ENCODE results near the gene JMJD1C. TPM values are rescaled to one million over a fixed set of nuclear protein-coding genes. Genes with fewer than 3 reads are reported as not detected.

JMJD1C gene
- total RNA-seq, 1 donor from 2014 or later: 72.9 TPM

DNA sequence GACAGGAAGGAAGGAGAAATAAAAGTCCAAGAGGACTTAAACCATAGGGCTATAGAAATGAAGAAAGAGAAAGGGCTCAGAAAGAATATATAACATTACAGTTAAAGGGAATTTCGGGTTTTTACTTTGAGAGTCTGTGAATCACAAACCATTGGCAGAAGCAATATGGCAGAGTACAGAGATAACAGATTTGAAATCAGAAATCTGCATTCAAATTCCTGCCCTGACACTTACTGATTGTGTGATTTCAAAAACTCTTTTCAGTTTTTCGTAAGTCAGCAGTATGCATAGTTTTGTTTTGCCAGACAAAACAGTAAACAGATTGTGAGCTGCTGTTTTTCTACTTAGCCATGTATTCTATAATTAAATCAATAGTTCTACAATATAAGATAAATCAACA, 8.2 kb downstream of the JMJD1C start:
- no peak overlapping the region for H3K4me3 Mint-ChIP-seq (ENCODE audit: unreplicated experiment)
- DNase-seq (ENCODE audit: low spot score): no peak
- peaks cover 3% of the 10 kb centered on the region for H3K9me3 Mint-ChIP-seq (ENCODE audit: low read depth)
- peak overlapping the region; percentile 90 for H3K27ac Mint-ChIP-seq (ENCODE audit: unreplicated experiment)
- H3K36me3 Mint-ChIP-seq (ENCODE audit: low read depth): no peaks in the 10 kb centered on the region
- H3K4me1 Mint-ChIP-seq (ENCODE audit: low read depth): peaks cover 47% of the 10 kb centered on the region
- H3K27me3 Mint-ChIP-seq (ENCODE audit: low read depth): no peaks in the 10 kb centered on the region
- TF ChIP-seq, protein P1, sequence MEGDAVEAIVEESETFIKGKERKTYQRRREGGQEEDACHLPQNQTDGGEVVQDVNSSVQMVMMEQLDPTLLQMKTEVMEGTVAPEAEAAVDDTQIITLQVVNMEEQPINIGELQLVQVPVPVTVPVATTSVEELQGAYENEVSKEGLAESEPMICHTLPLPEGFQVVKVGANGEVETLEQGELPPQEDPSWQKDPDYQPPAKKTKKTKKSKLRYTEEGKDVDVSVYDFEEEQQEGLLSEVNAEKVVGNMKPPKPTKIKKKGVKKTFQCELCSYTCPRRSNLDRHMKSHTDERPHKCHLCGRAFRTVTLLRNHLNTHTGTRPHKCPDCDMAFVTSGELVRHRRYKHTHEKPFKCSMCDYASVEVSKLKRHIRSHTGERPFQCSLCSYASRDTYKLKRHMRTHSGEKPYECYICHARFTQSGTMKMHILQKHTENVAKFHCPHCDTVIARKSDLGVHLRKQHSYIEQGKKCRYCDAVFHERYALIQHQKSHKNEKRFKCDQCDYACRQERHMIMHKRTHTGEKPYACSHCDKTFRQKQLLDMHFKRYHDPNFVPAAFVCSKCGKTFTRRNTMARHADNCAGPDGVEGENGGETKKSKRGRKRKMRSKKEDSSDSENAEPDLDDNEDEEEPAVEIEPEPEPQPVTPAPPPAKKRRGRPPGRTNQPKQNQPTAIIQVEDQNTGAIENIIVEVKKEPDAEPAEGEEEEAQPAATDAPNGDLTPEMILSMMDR (IDR thresholded peaks at IDR 0.05): no peak

DNA sequence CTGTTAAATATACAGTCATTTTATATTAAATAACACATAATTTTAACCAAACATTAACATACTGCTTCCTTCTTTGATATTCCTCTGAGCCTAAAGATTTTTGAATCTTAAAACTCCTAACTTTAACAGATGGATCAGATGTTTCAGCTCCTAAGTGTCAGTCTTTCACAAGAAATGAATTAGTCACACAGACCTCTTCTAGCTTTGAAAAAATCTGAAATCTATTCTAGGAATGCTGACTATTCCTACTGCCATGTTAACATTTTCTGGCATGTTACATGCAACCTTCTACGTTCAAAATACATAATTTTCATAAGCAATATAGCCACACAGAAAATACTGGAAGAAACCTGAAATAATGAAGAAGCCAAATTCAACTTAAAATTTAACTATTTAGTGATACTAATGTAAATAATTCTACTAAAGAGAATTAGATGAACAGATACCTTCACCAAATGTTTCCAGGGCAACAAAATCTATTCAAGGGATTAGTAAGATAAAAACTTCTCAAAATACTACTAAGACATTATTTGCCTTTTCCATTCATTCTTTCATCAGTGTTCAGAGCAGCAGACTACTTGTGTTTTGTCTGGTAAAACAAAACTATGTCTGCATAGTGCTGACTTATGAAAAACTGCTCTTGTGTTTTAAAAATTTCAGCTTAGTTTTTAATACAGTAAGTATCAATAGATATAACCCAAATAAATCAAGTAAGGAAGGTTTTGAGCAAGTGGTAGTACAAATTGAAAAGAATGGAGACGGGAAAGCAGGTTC, 9.2 kb downstream of the JMJD1C start:
- H3K4me1 Mint-ChIP-seq (ENCODE audit: low read depth): peaks cover 41% of the 10 kb centered on the region
- H3K9me3 Mint-ChIP-seq (ENCODE audit: low read depth): no peaks in the 10 kb centered on the region
- TF ChIP-seq, protein P1 (IDR thresholded peaks at IDR 0.05): no peak
- H3K27me3 Mint-ChIP-seq (ENCODE audit: low read depth): no peaks in the 10 kb centered on the region
- no peaks in the 10 kb centered on the region for H3K36me3 Mint-ChIP-seq (ENCODE audit: low read depth)
- no peak for DNase-seq (ENCODE audit: low spot score)
- H3K4me3 Mint-ChIP-seq (ENCODE audit: unreplicated experiment): no peak overlapping the region
- peak overlapping the region; percentile 90 for H3K27ac Mint-ChIP-seq (ENCODE audit: unreplicated experiment)

DNA sequence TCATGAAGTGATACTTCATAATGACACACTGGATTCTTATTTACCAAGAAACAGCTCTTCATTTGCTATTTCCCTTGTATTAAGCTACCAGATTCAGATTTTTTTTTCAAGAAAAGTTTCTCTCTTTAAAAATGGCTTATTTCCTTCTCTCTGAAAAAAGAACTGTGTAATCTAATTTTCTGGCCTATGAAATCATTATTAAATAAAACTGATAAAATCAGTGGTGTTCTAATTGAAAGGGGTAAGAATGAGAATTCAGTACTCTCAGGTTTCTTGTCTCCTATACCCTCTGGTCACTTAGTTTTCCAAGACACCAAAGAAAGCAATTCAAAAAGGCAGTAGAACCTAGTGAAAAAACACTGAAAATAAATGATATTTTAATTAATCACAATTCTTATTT, 10.3 kb downstream of the JMJD1C start:
- Mint-ChIP-seq H3K36me3 (ENCODE audit: low read depth) (no peaks in the 10 kb centered on the region), H3K27me3 (ENCODE audit: low read depth) (no peaks in the 10 kb centered on the region), H3K4me3 (ENCODE audit: unreplicated experiment) (no peak overlapping the region), H3K9me3 (ENCODE audit: low read depth) (no peaks in the 10 kb centered on the region), H3K4me1 (ENCODE audit: low read depth) (peaks cover 46% of the 10 kb centered on the region), H3K27ac (ENCODE audit: unreplicated experiment) (peak overlapping the region; percentile 86)
- DNase-seq (ENCODE audit: low spot score): no peak
- TF ChIP-seq, protein P1 (IDR thresholded peaks at IDR 0.05): no peak

DNA sequence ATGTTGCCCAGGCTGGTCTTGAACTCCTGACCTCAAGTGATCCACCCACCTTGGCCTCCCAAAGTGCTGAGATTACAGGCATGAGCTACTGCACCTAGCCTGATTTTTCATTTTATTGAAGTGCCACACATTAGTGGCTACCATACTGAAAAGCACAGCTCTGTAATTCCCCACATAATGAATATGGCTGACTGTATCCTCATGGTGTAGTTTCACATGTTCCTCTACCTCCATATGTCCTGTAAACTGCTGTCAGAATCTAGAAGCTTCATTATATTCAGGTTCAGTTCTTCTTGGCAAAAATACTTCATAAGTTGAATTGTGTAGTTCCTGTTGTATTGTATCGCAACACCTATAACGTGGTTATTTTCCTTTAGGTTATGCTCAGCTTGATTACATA, 11.1 kb downstream of the JMJD1C start:
- H3K4me3 Mint-ChIP-seq (ENCODE audit: unreplicated experiment): no peak overlapping the region
- peak overlapping the region; percentile 86 for H3K27ac Mint-ChIP-seq (ENCODE audit: unreplicated experiment)
- H3K4me1 Mint-ChIP-seq (ENCODE audit: low read depth): peaks cover 42% of the 10 kb centered on the region
- H3K27me3 Mint-ChIP-seq (ENCODE audit: low read depth): no peaks in the 10 kb centered on the region
- H3K36me3 Mint-ChIP-seq (ENCODE audit: low read depth): no peaks in the 10 kb centered on the region
- no peak for DNase-seq (ENCODE audit: low spot score)
- TF ChIP-seq, protein P1 (IDR thresholded peaks at IDR 0.05): no peak
- H3K9me3 Mint-ChIP-seq (ENCODE audit: low read depth): no peaks in the 10 kb centered on the region

DNA sequence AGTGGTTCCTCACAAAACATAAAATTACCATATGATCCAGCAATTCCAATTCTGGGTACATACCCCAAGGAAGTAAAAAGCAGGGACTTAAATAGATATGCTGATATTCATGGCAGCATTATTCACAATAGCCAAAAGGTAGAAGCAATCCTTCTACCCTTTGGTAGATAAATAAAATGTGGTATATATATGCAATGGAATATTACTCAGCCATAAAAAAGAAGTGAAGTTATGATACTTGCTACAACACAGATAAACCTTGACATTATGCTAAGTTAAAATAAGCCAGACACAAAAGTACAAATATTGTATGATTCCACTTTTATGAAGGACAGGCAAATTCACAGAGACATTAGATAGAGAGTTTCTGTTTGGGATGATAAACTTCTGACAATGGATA, 13.3 kb downstream of the JMJD1C start:
- Mint-ChIP-seq H3K27me3 (ENCODE audit: low read depth) (no peaks in the 10 kb centered on the region), H3K27ac (ENCODE audit: unreplicated experiment) (no peak overlapping the region), H3K36me3 (ENCODE audit: low read depth) (no peaks in the 10 kb centered on the region), H3K9me3 (ENCODE audit: low read depth) (no peaks in the 10 kb centered on the region), H3K4me1 (ENCODE audit: low read depth) (peaks cover 38% of the 10 kb centered on the region), H3K4me3 (ENCODE audit: unreplicated experiment) (no peak overlapping the region)
- TF ChIP-seq, protein P1 (IDR thresholded peaks at IDR 0.05): no peak
- DNase-seq (ENCODE audit: low spot score): no peak

All from chondrocyte (in vitro differentiated cells).